Fibroblast of pulmonary artery (primary cell): ENCODE results near the gene KIAA1217.
A peak's percentile ranks its signal among the peaks of the same experiment; 100 is the strongest.

ENCODE experiments used
- DNase-seq: peaks from one replicate; pipeline ENCODE4 v3.0.0-alpha.2; 2010; ENCODE audit warnings: low read depth
- H3K4me3 ChIP-seq: replicated peaks from 2 replicates; pipeline ENCODE4 v1.5.1; 2011; ENCODE audit warnings: low read depth, mild to moderate bottlenecking, control low read depth, low read length, moderate library complexity
- CTCF ChIP-seq: IDR thresholded peaks from 2 replicates; pipeline ENCODE4 v1.5.1; 2011; ENCODE audit warnings: mild to moderate bottlenecking, control low read depth, low read length, inconsistent platforms; ENCODE audit errors: missing control alignments

KIAA1217 gene

GRCh38 chr10:24406809-24407483, 198.0 kb downstream of the KIAA1217 start:
- TF ChIP-seq CTCF, result no peak
- no peak overlapping the region for H3K4me3 ChIP-seq
- no peak for DNase-seq

- no peak for DNase-seq
- TF ChIP-seq CTCF, result no peak
- no peak overlapping the region for H3K4me3 ChIP-seq
These were observed 199.0 kb downstream of the KIAA1217 start for GRCh38 chr10:24407928-24408327.

- no peak overlapping the region for H3K4me3 ChIP-seq
- no peak for TF ChIP-seq CTCF
- DNase-seq, result no peak
These were observed 199.4 kb downstream of the KIAA1217 start for GRCh38 chr10:24408365-24408764.

GRCh38 chr10:24414597-24414996, 205.7 kb downstream of the KIAA1217 start:
- no peak for DNase-seq

GRCh38 chr10:24415455-24416125, 206.7 kb downstream of the KIAA1217 start:
- TF ChIP-seq CTCF, result no peak
- DNase-seq, result peak; percentile 70
- no peak overlapping the region for H3K4me3 ChIP-seq

More at GRCh38 chr10:24414597-24414996, 205.7 kb downstream of the KIAA1217 start:
- TF ChIP-seq CTCF, result no peak
- H3K4me3 ChIP-seq, result no peak overlapping the region

- no peak overlapping the region for H3K4me3 ChIP-seq
- no peak for TF ChIP-seq CTCF
- DNase-seq, result no peak
These were observed 207.3 kb downstream of the KIAA1217 start for GRCh38 chr10:24416248-24416647.
